LNCAP (cell line): ENCODE results near the gene EXOC2.

ENCODE experiments used
- CTCF ChIP-seq: fragments of 450-650 bp; IDR thresholded peaks from 2 replicates; pipeline ENCODE4 v1.5.1; 2017; ENCODE audit warnings: mild to moderate bottlenecking

The EXOC2 gene

GRCh38 chr6:520820-521219 lies 172.1 kb downstream of the EXOC2 start:
- no peak for TF ChIP-seq CTCF

GRCh38 chr6:518218-518617 lies 174.7 kb downstream of the EXOC2 start:
- no peak for TF ChIP-seq CTCF

GRCh38 chr6:516213-516612 lies 176.7 kb downstream of the EXOC2 start:
- TF ChIP-seq CTCF: no peak

- no peak for TF ChIP-seq CTCF
These were observed 177.7 kb downstream of the EXOC2 start for GRCh38 chr6:515267-515666.

GRCh38 chr6:514396-514978 lies 178.5 kb downstream of the EXOC2 start:
- TF ChIP-seq CTCF: no peak

GRCh38 chr6:513961-514360 lies 179.0 kb downstream of the EXOC2 start:
- TF ChIP-seq CTCF: no peak

- no peak for TF ChIP-seq CTCF
These were observed 179.9 kb downstream of the EXOC2 start for GRCh38 chr6:513058-513457.
